IMR-90 (cell line): ENCODE data around the gene ASB5. TPM values are rescaled to one million over a fixed set of nuclear protein-coding genes. Genes with fewer than 3 reads are reported as not detected.

ENCODE experiments used
- ATAC-seq: fragments of 200-7000 bp; cut with Tn5 transposase; 2 replicates; pipeline ENCODE4 v1.9.1; 2020; ENCODE audit warnings: low read depth, mild to moderate bottlenecking, moderate library complexity
- BruUV-seq: library from RNA; stranded (reverse); fragments of 400-500 nt; replicated peaks from 2 replicates; lab custom pipeline; 2021; lab: Mats Ljungman, UMichigan
- CTCF ChIA-PET: fragments of 300-600 bp; formaldehyde crosslinking; extraction: SDS; loops from one replicate; lab custom pipeline; 2021; ENCODE audit warnings: antibody characterized with exemption; lab: Yijun Ruan, JAX
- POLR2A ChIA-PET: fragments of 300-600 bp; sonication (Branson Sonifier 250); formaldehyde crosslinking; loops from one replicate; lab custom pipeline; 2022; ENCODE audit warnings: antibody characterized with exemption; ENCODE audit not compliant: unreplicated experiment; lab: Charles Lee
- DNase-seq: peaks from one replicate; pipeline ENCODE4 v3.0.0; 2013
- H2AFZ ChIP-seq: replicated peaks from 2 replicates; pipeline ENCODE3; 2013; ENCODE audit warnings: low read length, mild to moderate bottlenecking; ENCODE audit not compliant: poor library complexity
- H2AK5ac ChIP-seq: 2 replicates; pipeline ENCODE4 v1.6.1; 2013; ENCODE audit warnings: low read depth, low read length, inconsistent platforms
- H2AK9ac ChIP-seq: replicated peaks from 2 replicates; pipeline ENCODE3; 2013; ENCODE audit warnings: mild to moderate bottlenecking, low read depth, low read length, moderate library complexity; ENCODE audit not compliant: poor library complexity
- H2BK120ac ChIP-seq: 2 replicates; pipeline ENCODE4 v1.6.1; 2013; ENCODE audit warnings: low read depth, low read length, inconsistent platforms
- H2BK15ac ChIP-seq: 3 replicates; pipeline ENCODE4 v1.6.1; 2013; ENCODE audit warnings: low read depth, low read length, inconsistent platforms
- H2BK20ac ChIP-seq: 2 replicates; pipeline ENCODE4 v1.6.1; 2013; ENCODE audit warnings: low read depth, mild to moderate bottlenecking, inconsistent platforms, low read length, moderate library complexity
- H2BK5ac ChIP-seq: 2 replicates; pipeline ENCODE4 v1.6.1; 2013; ENCODE audit warnings: mild to moderate bottlenecking, low read depth, low read length, inconsistent platforms; ENCODE audit not compliant: poor library complexity, severe bottlenecking
- H3K14ac ChIP-seq: replicated peaks from 2 replicates; pipeline ENCODE4 v1.6.1; 2013; ENCODE audit warnings: low read depth, low read length, inconsistent platforms
- H3K18ac ChIP-seq: 2 replicates; pipeline ENCODE4 v1.6.1; 2013; ENCODE audit warnings: low read depth, low read length, control low read depth
- H3K23ac ChIP-seq: 2 replicates; pipeline ENCODE4 v1.6.1; 2013; ENCODE audit warnings: low read depth, low read length, inconsistent platforms
- H3K27ac ChIP-seq: 2 replicates; pipeline ENCODE4 v1.5.1; 2013; ENCODE audit warnings: mild to moderate bottlenecking, control low read depth, low read length; ENCODE audit not compliant: insufficient read depth
- H3K27me3 ChIP-seq: 2 replicates; pipeline ENCODE4 v1.6.1; 2013; ENCODE audit warnings: low read length; ENCODE audit not compliant: control insufficient read depth, insufficient read depth
- H3K36me3 ChIP-seq: 2 replicates; pipeline ENCODE4 v1.6.1; 2013; ENCODE audit warnings: low read length, mixed read lengths; ENCODE audit not compliant: control insufficient read depth, insufficient read depth
- H3K4ac ChIP-seq: 2 replicates; pipeline ENCODE4 v1.6.1; 2013; ENCODE audit warnings: low read depth, low read length, inconsistent platforms
- H3K4me1 ChIP-seq: 2 replicates; pipeline ENCODE4 v1.6.1; 2013; ENCODE audit warnings: low read length, mixed read lengths; ENCODE audit not compliant: control insufficient read depth, insufficient read depth
- H3K4me2 ChIP-seq: 2 replicates; pipeline ENCODE4 v1.6.1; 2013; ENCODE audit warnings: low read depth, mild to moderate bottlenecking, control low read depth, low read length, moderate library complexity
- H3K4me3 ChIP-seq: 2 replicates; pipeline ENCODE4 v1.5.1; 2013; ENCODE audit warnings: low read depth, mild to moderate bottlenecking, control low read depth, low read length, moderate library complexity; ENCODE audit not compliant: insufficient read depth
- H3K56ac ChIP-seq: 2 replicates; pipeline ENCODE4 v1.6.1; 2013; ENCODE audit warnings: low read length, inconsistent platforms; ENCODE audit not compliant: insufficient read depth; ENCODE audit errors: extremely low read depth
- H3K79me1 ChIP-seq, 2 experiments: 2 replicates each; pipeline ENCODE4 v1.6.1; 2013; ENCODE audit warnings: low read length in 2 of 2, inconsistent platforms in 1 of 2, low read depth in 1 of 2
- H3K9ac ChIP-seq: 2 replicates; pipeline ENCODE4 v1.6.1; 2013; ENCODE audit warnings: low read depth, low read length, control low read depth
- H3K9me1 ChIP-seq: 2 replicates; pipeline ENCODE4 v1.6.1; 2013; ENCODE audit warnings: low read length, inconsistent platforms; ENCODE audit not compliant: insufficient read depth
- H3K9me3 ChIP-seq: 2 replicates; pipeline ENCODE4 v1.6.1; 2013; ENCODE audit warnings: low read length; ENCODE audit not compliant: control insufficient read depth, insufficient read depth
- H4K20me1 ChIP-seq: 2 replicates; pipeline ENCODE4 v1.6.1; 2013; ENCODE audit warnings: low read length, inconsistent platforms; ENCODE audit not compliant: insufficient read depth
- H4K5ac ChIP-seq: 2 replicates; pipeline ENCODE4 v1.6.1; 2013; ENCODE audit warnings: mild to moderate bottlenecking, low read depth, low read length, control low read depth
- H4K8ac ChIP-seq, 2 experiments: 2 replicates each; pipeline ENCODE4 v1.6.1; 2013; ENCODE audit warnings: low read depth in 2 of 2, low read length in 2 of 2, control low read depth in 1 of 2, inconsistent platforms in 1 of 2
- H4K91ac ChIP-seq: 2 replicates; pipeline ENCODE4 v1.6.1; 2013; ENCODE audit warnings: low read depth, low read length, inconsistent platforms; ENCODE audit not compliant: insufficient read depth
- CTCF ChIP-seq: conservative IDR thresholded peaks from 2 replicates; pipeline ENCODE4 v1.5.1; 2012; ENCODE audit warnings: mild to moderate bottlenecking, low read depth, low read length, improper control_type of control experiment
- WGBS, 2 experiments: methylation state at CpG; one replicate each; pipeline versions ENCODE4 v1.1.5 to v1.1.7; 2013; ENCODE audit warnings: missing lambda C conversion rate in 2 of 2; ENCODE audit not compliant: insufficient read length in 1 of 2; ENCODE audit errors: extremely low coverage in 2 of 2; 5-methylcytosine and 5-hydroxymethylcytosine counted together
- dilution Hi-C: fragments of 300-500 bp; cut with HindIII; formaldehyde crosslinking; loops from one replicate; pipeline ENCODE4 v1.14.3; 2018; ENCODE audit warnings: low sequenced_read_pairs; ENCODE audit not compliant: unreplicated experiment
- in situ Hi-C: fragments of 300-500 bp; cut with MboI; formaldehyde crosslinking; loops from 3 replicates; pipeline ENCODE4 v1.14.3; 2019; ENCODE audit warnings: low sequenced_read_pairs, inconsistent platforms, mixed read lengths
- intact Hi-C: fragments of 100-400 bp; cut with micrococcal nuclease; formaldehyde crosslinking; loops from 2 replicates; pipeline ENCODE4 v1.10.0; 2022
- polyA plus RNA-seq, 3 experiments: library from polyadenylated mRNA; depleted of rRNA; stranded (reverse); fragments of >200 nt; gene quantifications; 2 replicates each; pipeline ENCODE4 v1.2.3, GENCODE V29; 2012; ENCODE audit warnings: low replicate concordance in 1 of 3
- total RNA-seq: library from RNA; depleted of rRNA; stranded (reverse); fragments of >200 nt; gene quantifications from 2 replicates; pipeline ENCODE4 v1.2.3, GENCODE V29; 2012

ASB5 gene
- total and polyA plus RNA-seq, 2 of the 4 experiments (the other 2 are of a cell fraction), result 0.18 to 0.21 TPM

GRCh38 chr4:176276710-176277109, 7.7 kb upstream of the ASB5 start:
- H3K9ac ChIP-seq, result no peak overlapping the region
- no peak overlapping the region for H3K4me3 ChIP-seq
- H3K9me1 ChIP-seq, result peaks cover 9% of the 10 kb centered on the region
- H3K4me2 ChIP-seq, result no peak overlapping the region
- H4K5ac ChIP-seq, result peak overlapping the region; percentile 14
- peak overlapping the region; percentile 30; the same call in 1 of the 2 replicates for H4K91ac ChIP-seq
- peak overlapping the region; percentile 54 for H2BK120ac ChIP-seq
- DNase-seq (no peak), ATAC-seq (no peak)
- peaks cover 5% of the 10 kb centered on the region for H3K4me1 ChIP-seq
- peak overlapping the region; percentile 37; the same call in 1 of the 2 replicates for H2AK5ac ChIP-seq
- H2BK20ac ChIP-seq, result peak overlapping the region; percentile 45; the same call in 1 of the 2 replicates
- H2AFZ ChIP-seq, result no peak overlapping the region
- no peak overlapping the region for H3K56ac ChIP-seq
- H3K9me3 ChIP-seq, result no peaks in the 10 kb centered on the region; the same call in 1 of the 2 replicates
- WGBS, 2 experiments, result 91% methylated on average over 4 of the region's 8 CpGs; no CpG with 5 or more reads in 1 of the 2 experiments
- intact Hi-C loops, result loop anchor here (1.0 to 5.0 kb wide), 4 partner anchors 64 to 329 kb away; no protein-coding TSS in a partner anchor
- H3K23ac ChIP-seq, result no peak overlapping the region
- H4K20me1 ChIP-seq, result no peaks in the 10 kb centered on the region
- ChIA-PET POLR2A (no interaction called here), CTCF (interaction anchor here (1.1 to 1.5 kb wide), 3 partner anchors 9 to 126 kb away, joined by 3 to 8 read pairs (median 5); no protein-coding TSS in a partner anchor)
- H3K4ac ChIP-seq, result peak overlapping the region; percentile 46
- peak overlapping the region; percentile 87; the same call in 2 of the 3 replicates for H2BK15ac ChIP-seq
- in situ Hi-C loops, result loop anchor here (10.0 kb wide), 1 partner anchor 82 kb away; the partner anchor contains the start of gene SPATA4
- no peak overlapping the region for H2BK5ac ChIP-seq
- peak overlapping the region; percentile 15 to 67 for H4K8ac ChIP-seq
- peaks cover 0 to 2% of the 10 kb centered on the region in 2 experiments; a peak in 1 of 4 replicates for H3K79me1 ChIP-seq
- H3K14ac ChIP-seq, result peak overlapping the region; percentile 64; the same call in 1 of the 2 replicates
- dilution Hi-C loops, result no loop called here
- peak overlapping the region; percentile 18 for H3K18ac ChIP-seq
- no peak overlapping the region for H2AK9ac ChIP-seq
- H3K36me3 ChIP-seq, result no peaks in the 10 kb centered on the region
- no peak for TF ChIP-seq CTCF
- no peak overlapping the region for H3K27ac ChIP-seq
- no peaks in the 10 kb centered on the region for H3K27me3 ChIP-seq
- BruUV-seq, result no TSS peak
